HEK293 (cell line): ENCODE data around the gene DYNC1LI1.
A peak's percentile ranks its signal among the peaks of the same experiment; 100 is the strongest.

Experiments used
- CTCF ChIA-PET: fragments of 350-600 bp; formaldehyde crosslinking; extraction: SDS; loops from one replicate; lab custom pipeline; 2021; ENCODE audit warnings: antibody characterized with exemption; lab: Yijun Ruan, JAX
- POLR2A ChIA-PET: fragments of 300-600 bp; formaldehyde crosslinking; extraction: SDS; loops from one replicate; lab custom pipeline; 2020; ENCODE audit warnings: antibody characterized with exemption, inconsistent platforms; lab: Yijun Ruan, JAX
- H3K27ac ChIP-seq: fragments of 200-500 bp; sonication (Bioruptor generic); 2 replicates; pipeline ENCODE4 v1.5.1; 2014; ENCODE audit warnings: low read depth, low read length, control low read depth, inconsistent platforms; ENCODE audit errors: extremely low read depth
- H3K36me3 ChIP-seq, 2 experiments: fragments of 200-500 bp in 1 of 2; sonication (Bioruptor generic) in 1 of 2; 1 replicate in 1 of 2; 2 replicates in 1 of 2; pipeline ENCODE4 v1.5.1; 2014 to 2017; ENCODE audit warnings: inconsistent platforms in 2 of 2, low read length in 2 of 2; ENCODE audit not compliant: control insufficient read depth in 2 of 2, insufficient read depth in 1 of 2
- H3K4me1 ChIP-seq: fragments of 200-500 bp; sonication (Bioruptor generic); 2 replicates; pipeline ENCODE4 v1.5.1; 2014; ENCODE audit warnings: mild to moderate bottlenecking, low read length, inconsistent platforms; ENCODE audit not compliant: control insufficient read depth, insufficient read depth
- H3K4me3 ChIP-seq: 2 replicates; pipeline ENCODE4 v1.5.1; 2011; ENCODE audit warnings: low read depth, mild to moderate bottlenecking, control low read depth, low read length, moderate library complexity
- H3K9me3 ChIP-seq: fragments of 200-500 bp; sonication (Bioruptor generic); 2 replicates; pipeline ENCODE4 v1.5.1; 2014; ENCODE audit warnings: low read depth, low read length, inconsistent platforms; ENCODE audit not compliant: control insufficient read depth, insufficient read depth
- GLIS1 ChIP-seq: fragments of 450-650 bp; formaldehyde crosslinking; IDR thresholded peaks from 2 replicates; pipeline ENCODE4 v1.5.1; 2016; ENCODE audit warnings: missing biosample characterization, missing genetic modification characterization
- MZF1 ChIP-seq: fragments of 450-650 bp; formaldehyde crosslinking; IDR thresholded peaks from 2 replicates; pipeline ENCODE4 v1.5.1; 2017; ENCODE audit warnings: missing biosample characterization, missing genetic modification characterization, borderline replicate concordance
- SALL2 ChIP-seq: fragments of 450-650 bp; formaldehyde crosslinking; IDR thresholded peaks from 2 replicates; pipeline ENCODE4 v1.5.0; 2017; ENCODE audit warnings: missing biosample characterization, mild to moderate bottlenecking, missing genetic modification characterization, borderline replicate concordance
- ZBTB8A ChIP-seq: fragments of 450-650 bp; formaldehyde crosslinking; IDR thresholded peaks from 2 replicates; pipeline ENCODE4 v1.5.1; 2016; ENCODE audit warnings: missing biosample characterization, missing genetic modification characterization
- ZNF112 ChIP-seq: fragments of 450-650 bp; formaldehyde crosslinking; IDR thresholded peaks from 2 replicates; pipeline ENCODE4 v1.5.0; 2017; ENCODE audit warnings: missing biosample characterization, missing genetic modification characterization
- ZNF169 ChIP-seq: fragments of 450-650 bp; formaldehyde crosslinking; IDR thresholded peaks from 2 replicates; pipeline ENCODE4 v1.5.1; 2016; ENCODE audit warnings: missing biosample characterization, missing genetic modification characterization
- ZNF2 ChIP-seq: fragments of 450-650 bp; formaldehyde crosslinking; IDR thresholded peaks from 2 replicates; pipeline ENCODE4 v1.5.1; 2016; ENCODE audit warnings: missing biosample characterization, missing genetic modification characterization
- ZNF24 ChIP-seq: fragments of 450-650 bp; formaldehyde crosslinking; IDR thresholded peaks from 2 replicates; pipeline ENCODE4 v1.5.1; 2016; ENCODE audit warnings: missing biosample characterization, missing genetic modification characterization
- ZNF510 ChIP-seq: fragments of 450-650 bp; formaldehyde crosslinking; IDR thresholded peaks from 2 replicates; pipeline ENCODE4 v1.5.1; 2018; ENCODE audit warnings: mild to moderate bottlenecking, missing genetic modification characterization, missing biosample characterization; ENCODE audit not compliant: insufficient replicate concordance
- ZNF521 ChIP-seq: fragments of 450-650 bp; formaldehyde crosslinking; IDR thresholded peaks from 2 replicates; pipeline ENCODE4 v1.5.1; 2017; ENCODE audit warnings: missing biosample characterization, mild to moderate bottlenecking, missing genetic modification characterization
- ZNF529 ChIP-seq: fragments of 450-650 bp; formaldehyde crosslinking; IDR thresholded peaks from 2 replicates; pipeline ENCODE4 v1.5.1; 2017; ENCODE audit warnings: missing genetic modification characterization, missing biosample characterization; ENCODE audit not compliant: insufficient replicate concordance
- ZNF596 ChIP-seq: fragments of 450-650 bp; IDR thresholded peaks from 2 replicates; pipeline ENCODE4 v1.5.0; 2018; ENCODE audit warnings: missing biosample characterization, mild to moderate bottlenecking, missing genetic modification characterization, moderate library complexity
- ZNF629 ChIP-seq: fragments of 450-650 bp; formaldehyde crosslinking; IDR thresholded peaks from 2 replicates; pipeline ENCODE4 v1.5.1; 2017; ENCODE audit warnings: missing biosample characterization, missing genetic modification characterization
- ZNF658 ChIP-seq: fragments of 450-650 bp; formaldehyde crosslinking; IDR thresholded peaks from 2 replicates; pipeline ENCODE4; 2016; ENCODE audit warnings: missing biosample characterization, missing genetic modification characterization
- ZNF660 ChIP-seq: fragments of 450-650 bp; IDR thresholded peaks from 2 replicates; pipeline ENCODE4 v1.5.1; 2018; ENCODE audit warnings: missing biosample characterization, mild to moderate bottlenecking, missing genetic modification characterization
- ZNF701 ChIP-seq: fragments of 450-650 bp; formaldehyde crosslinking; IDR thresholded peaks from 2 replicates; pipeline ENCODE4 v1.5.1; 2016; ENCODE audit warnings: missing biosample characterization, missing genetic modification characterization
- ZNF747 ChIP-seq: fragments of 450-650 bp; formaldehyde crosslinking; IDR thresholded peaks from 2 replicates; pipeline ENCODE4 v1.5.1; 2016; ENCODE audit warnings: missing biosample characterization, missing genetic modification characterization
- ZNF837 ChIP-seq: fragments of 450-650 bp; formaldehyde crosslinking; IDR thresholded peaks from 2 replicates; pipeline ENCODE4 v1.5.1; 2016; ENCODE audit warnings: missing biosample characterization, missing genetic modification characterization
- ZNF843 ChIP-seq: fragments of 450-650 bp; formaldehyde crosslinking; IDR thresholded peaks from 2 replicates; pipeline ENCODE4 v1.5.1; 2016; ENCODE audit warnings: missing biosample characterization, missing genetic modification characterization
- TF ChIP-seq, protein P1 (sequence below): fragments of 450-650 bp; formaldehyde crosslinking; IDR thresholded peaks from 2 replicates; pipeline ENCODE4 v1.5.1; 2016; ENCODE audit warnings: missing biosample characterization, missing genetic modification characterization
- TF ChIP-seq, protein P2 (sequence below): fragments of 450-650 bp; formaldehyde crosslinking; IDR thresholded peaks from 2 replicates; pipeline ENCODE4 v1.5.1; 2017; ENCODE audit warnings: missing biosample characterization, missing genetic modification characterization
- TF ChIP-seq, protein P3 (sequence below): fragments of 450-650 bp; formaldehyde crosslinking; IDR thresholded peaks from 2 replicates; pipeline ENCODE4 v1.5.1; 2016; ENCODE audit warnings: missing biosample characterization, missing genetic modification characterization
- TF ChIP-seq, protein P4 (sequence below): fragments of 450-650 bp; formaldehyde crosslinking; IDR thresholded peaks from 2 replicates; pipeline ENCODE4 v1.5.1; 2016; ENCODE audit warnings: missing biosample characterization, missing genetic modification characterization

Gene DYNC1LI1

DNA sequence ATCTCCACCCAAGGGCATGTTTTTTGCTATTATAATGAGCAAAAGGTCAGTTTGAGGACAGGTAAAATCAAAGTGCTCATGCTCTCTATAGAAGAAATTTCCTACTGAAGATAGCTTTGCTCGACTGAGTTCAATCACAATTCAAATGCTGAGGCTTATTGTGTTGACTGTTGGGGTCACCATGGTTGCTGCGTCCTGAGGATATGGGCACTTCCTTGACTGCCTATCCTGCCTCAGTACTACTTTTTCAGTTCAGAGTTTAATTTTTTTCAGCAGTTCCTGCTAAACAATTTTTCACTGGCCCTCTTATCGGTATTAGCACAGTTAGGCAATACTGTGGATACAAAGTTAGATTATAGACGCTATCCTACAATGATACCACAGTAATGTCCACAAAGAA lies 64.2 kb downstream of the DYNC1LI1 start:
- TF ChIP-seq ZNF24, result no peak
- TF ChIP-seq, protein P1, sequence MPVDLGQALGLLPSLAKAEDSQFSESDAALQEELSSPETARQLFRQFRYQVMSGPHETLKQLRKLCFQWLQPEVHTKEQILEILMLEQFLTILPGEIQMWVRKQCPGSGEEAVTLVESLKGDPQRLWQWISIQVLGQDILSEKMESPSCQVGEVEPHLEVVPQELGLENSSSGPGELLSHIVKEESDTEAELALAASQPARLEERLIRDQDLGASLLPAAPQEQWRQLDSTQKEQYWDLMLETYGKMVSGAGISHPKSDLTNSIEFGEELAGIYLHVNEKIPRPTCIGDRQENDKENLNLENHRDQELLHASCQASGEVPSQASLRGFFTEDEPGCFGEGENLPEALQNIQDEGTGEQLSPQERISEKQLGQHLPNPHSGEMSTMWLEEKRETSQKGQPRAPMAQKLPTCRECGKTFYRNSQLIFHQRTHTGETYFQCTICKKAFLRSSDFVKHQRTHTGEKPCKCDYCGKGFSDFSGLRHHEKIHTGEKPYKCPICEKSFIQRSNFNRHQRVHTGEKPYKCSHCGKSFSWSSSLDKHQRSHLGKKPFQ (tag by site-specific recombination), result no peak
- no peak for TF ChIP-seq ZNF747
- no peak for TF ChIP-seq ZNF529 (tag by site-specific recombination)
- no peak for TF ChIP-seq ZNF112 (tag by site-specific recombination)
- no peak for TF ChIP-seq ZNF629 (tag by site-specific recombination)
- no peaks in the 10 kb centered on the region for H3K36me3 ChIP-seq
- ChIA-PET CTCF (interaction anchor here (0.7 to 1.2 kb wide), 2 partner anchors 159 to 161 kb away, joined by 3 to 5 read pairs; no protein-coding TSS in a partner anchor), POLR2A (no interaction called here)
- H3K27ac ChIP-seq, result no peak overlapping the region
- H3K4me1 ChIP-seq, result no peaks in the 10 kb centered on the region
- H3K4me3 ChIP-seq, result no peak overlapping the region
- H3K9me3 ChIP-seq, result no peaks in the 10 kb centered on the region

DNA sequence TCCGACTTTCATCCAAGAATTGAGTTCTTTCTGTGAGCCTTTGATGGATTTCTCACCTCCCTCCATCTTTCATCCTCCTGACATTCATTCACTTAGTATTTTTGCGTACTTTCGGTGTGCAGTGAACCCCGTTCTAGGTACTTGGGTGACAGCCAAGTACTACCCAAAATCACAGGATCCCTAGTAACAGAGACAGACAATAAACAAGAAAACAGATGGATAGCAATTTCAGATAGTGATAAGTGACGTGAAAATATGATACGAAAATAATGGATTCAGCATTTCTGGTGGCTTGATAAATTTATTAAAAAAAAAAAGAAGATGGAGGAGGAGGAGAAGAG lies 67.7 kb downstream of the DYNC1LI1 start:
- Histone ChIP-seq H3K27ac (no peak overlapping the region), H3K9me3 (no peaks in the 10 kb centered on the region), H3K36me3 (no peaks in the 10 kb centered on the region), H3K4me3 (peak overlapping the region; percentile 90), H3K4me1 (peaks cover 4% of the 10 kb centered on the region; the same call in 1 of the 2 replicates)
- ChIA-PET CTCF (no interaction called here), POLR2A (interaction anchor here (0.6 to 1.9 kb wide), 3 partner anchors 67 to 672 kb away, joined by 3 to 7 read pairs (median 3); partner anchors contain the start of genes CNOT10 and DYNC1LI1)
- TF ChIP-seq ZNF529 (tag by site-specific recombination), result no peak
- no peak for TF ChIP-seq ZNF658 (tag by site-specific recombination)
- TF ChIP-seq ZNF660 (tag by site-specific recombination), result no peak
- no peak for TF ChIP-seq GLIS1 (tag by site-specific recombination)
- TF ChIP-seq ZNF701 (tag by site-specific recombination), result no peak
- no peak for TF ChIP-seq MZF1 (tag by site-specific recombination)
- no peak for TF ChIP-seq ZBTB8A (tag by site-specific recombination)
- no peak for TF ChIP-seq ZNF596 (tag by site-specific recombination)
- no peak for TF ChIP-seq ZNF843 (tag by site-specific recombination)

DNA sequence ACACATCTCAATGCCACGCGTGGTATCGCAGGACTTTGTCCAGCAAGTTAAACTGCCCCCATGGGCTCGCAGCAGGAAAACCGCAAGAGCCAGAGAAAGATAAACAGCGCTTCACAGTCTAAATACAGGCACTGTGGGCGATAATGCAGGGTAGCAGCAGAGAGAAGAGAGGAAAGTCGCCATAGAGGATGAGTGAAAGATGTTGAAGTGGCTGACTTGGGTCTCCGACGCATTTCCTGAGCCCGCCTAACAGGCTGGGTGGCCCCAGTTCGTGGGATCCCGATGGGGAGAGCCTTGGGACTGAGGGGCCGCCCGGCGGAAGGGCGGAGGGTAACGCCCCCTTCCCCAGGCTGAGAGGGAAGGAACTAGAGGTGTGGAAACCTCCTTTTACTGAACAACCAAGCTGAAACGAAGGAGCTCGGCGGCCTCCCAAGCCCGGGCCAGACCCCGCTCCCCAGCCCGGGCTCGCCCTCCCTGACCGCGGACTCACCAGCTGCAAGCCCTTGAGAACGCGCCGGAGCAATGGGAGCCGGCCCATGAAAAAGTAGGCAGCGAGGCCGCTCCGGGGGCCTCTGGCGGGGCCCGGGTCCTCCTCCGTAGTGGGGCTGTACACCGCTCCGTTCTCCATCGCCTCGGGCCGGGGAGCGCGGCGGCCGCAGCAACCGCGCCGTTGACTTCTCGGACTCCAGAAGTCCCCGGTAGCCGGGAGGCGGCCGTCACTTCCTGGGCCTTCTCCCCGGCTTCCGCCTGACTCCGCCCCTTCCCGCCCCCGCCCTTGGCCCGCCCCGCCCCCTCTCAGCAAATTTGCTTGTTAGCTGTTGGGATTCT lies 68.3 kb downstream of the DYNC1LI1 start, which contains the start of gene CMTM6:
TSS of gene CMTM6 (minus strand) at position 735 of the 828 bp plus-strand sequence. CDS start at position 628, 107 bp downstream.
- Histone ChIP-seq H3K27ac (peak within 1 kb of the TSS; percentile 95), H3K4me3 (peak within 1 kb of the TSS; percentile 90), H3K36me3 (no peaks in the 10 kb centered on the region), H3K4me1 (peaks cover 4% of the 10 kb centered on the region; the same call in 1 of the 2 replicates), H3K9me3 (no peaks in the 10 kb centered on the region)
- POLR2A ChIA-PET, result interaction anchor here (0.6 to 1.9 kb wide), 3 partner anchors 68 to 671 kb away, joined by 3 to 7 read pairs (median 3); partner anchors contain the start of genes CNOT10 and DYNC1LI1
- CTCF ChIA-PET, result interaction anchor here (0.6 to 1.3 kb wide), 3 partner anchors 7 to 1593 kb away, joined by 3 to 4 read pairs (median 3); no protein-coding TSS in a partner anchor
- TF ChIP-seq ZNF169 (tag by site-specific recombination), result no peak
- TF ChIP-seq, protein P2, sequence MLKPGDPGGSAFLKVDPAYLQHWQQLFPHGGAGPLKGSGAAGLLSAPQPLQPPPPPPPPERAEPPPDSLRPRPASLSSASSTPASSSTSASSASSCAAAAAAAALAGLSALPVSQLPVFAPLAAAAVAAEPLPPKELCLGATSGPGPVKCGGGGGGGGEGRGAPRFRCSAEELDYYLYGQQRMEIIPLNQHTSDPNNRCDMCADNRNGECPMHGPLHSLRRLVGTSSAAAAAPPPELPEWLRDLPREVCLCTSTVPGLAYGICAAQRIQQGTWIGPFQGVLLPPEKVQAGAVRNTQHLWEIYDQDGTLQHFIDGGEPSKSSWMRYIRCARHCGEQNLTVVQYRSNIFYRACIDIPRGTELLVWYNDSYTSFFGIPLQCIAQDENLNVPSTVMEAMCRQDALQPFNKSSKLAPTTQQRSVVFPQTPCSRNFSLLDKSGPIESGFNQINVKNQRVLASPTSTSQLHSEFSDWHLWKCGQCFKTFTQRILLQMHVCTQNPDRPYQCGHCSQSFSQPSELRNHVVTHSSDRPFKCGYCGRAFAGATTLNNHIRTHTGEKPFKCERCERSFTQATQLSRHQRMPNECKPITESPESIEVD, result no peak
- TF ChIP-seq ZNF837, result no peak
- no peak for TF ChIP-seq ZNF510 (tag by site-specific recombination)
- TF ChIP-seq ZNF521 (tag by site-specific recombination), result no peak
- TF ChIP-seq, protein P3, sequence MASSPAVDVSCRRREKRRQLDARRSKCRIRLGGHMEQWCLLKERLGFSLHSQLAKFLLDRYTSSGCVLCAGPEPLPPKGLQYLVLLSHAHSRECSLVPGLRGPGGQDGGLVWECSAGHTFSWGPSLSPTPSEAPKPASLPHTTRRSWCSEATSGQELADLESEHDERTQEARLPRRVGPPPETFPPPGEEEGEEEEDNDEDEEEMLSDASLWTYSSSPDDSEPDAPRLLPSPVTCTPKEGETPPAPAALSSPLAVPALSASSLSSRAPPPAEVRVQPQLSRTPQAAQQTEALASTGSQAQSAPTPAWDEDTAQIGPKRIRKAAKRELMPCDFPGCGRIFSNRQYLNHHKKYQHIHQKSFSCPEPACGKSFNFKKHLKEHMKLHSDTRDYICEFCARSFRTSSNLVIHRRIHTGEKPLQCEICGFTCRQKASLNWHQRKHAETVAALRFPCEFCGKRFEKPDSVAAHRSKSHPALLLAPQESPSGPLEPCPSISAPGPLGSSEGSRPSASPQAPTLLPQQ (tag by site-specific recombination), result no peak
- TF ChIP-seq, protein P4, sequence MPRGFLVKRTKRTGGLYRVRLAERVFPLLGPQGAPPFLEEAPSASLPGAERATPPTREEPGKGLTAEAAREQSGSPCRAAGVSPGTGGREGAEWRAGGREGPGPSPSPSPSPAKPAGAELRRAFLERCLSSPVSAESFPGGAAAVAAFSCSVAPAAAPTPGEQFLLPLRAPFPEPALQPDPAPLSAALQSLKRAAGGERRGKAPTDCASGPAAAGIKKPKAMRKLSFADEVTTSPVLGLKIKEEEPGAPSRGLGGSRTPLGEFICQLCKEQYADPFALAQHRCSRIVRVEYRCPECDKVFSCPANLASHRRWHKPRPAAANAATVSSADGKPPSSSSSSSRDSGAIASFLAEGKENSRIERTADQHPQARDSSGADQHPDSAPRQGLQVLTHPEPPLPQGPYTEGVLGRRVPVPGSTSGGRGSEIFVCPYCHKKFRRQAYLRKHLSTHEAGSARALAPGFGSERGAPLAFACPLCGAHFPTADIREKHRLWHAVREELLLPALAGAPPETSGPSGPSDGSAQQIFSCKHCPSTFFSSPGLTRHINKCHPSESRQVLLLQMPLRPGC (tag by site-specific recombination), result no peak
- TF ChIP-seq SALL2 (tag by site-specific recombination), result no peak
- 0 out of 2 replicates have a peak, but pooled peaks have one; percentile 11 for TF ChIP-seq ZNF2 (tag by site-specific recombination)
